SU-DHL-6 (cell line): ENCODE measurements around the gene GOLPH3.

Experiments used
- CTCF ChIP-seq: fragments of 200-600 bp; sonication (generic); IDR thresholded peaks from one replicate; pipeline ENCODE4 v1.5.1; 2017; ENCODE audit warnings: antibody characterized with exemption, mild to moderate bottlenecking, low read length, moderate library complexity; ENCODE audit not compliant: insufficient read depth, poor library complexity, severe bottlenecking
- EZH2phosphoT487 ChIP-seq: fragments of 200-600 bp; sonication (generic), shearing (Covaris generic); conservative IDR thresholded peaks from 2 replicates; pipeline ENCODE4 v1.6.1; 2018; ENCODE audit warnings: mild to moderate bottlenecking, antibody characterized with exemption, low read length, moderate library complexity, mixed read lengths

- TF ChIP-seq CTCF = no peak
- TF ChIP-seq EZH2phosphoT487 = no peak
Observed at GRCh38 chr5:32158679-32158975, 15.5 kb downstream of the GOLPH3 start.
